ENCODE measurements around the gene H3-3A.

The H3-3A gene

DNA sequence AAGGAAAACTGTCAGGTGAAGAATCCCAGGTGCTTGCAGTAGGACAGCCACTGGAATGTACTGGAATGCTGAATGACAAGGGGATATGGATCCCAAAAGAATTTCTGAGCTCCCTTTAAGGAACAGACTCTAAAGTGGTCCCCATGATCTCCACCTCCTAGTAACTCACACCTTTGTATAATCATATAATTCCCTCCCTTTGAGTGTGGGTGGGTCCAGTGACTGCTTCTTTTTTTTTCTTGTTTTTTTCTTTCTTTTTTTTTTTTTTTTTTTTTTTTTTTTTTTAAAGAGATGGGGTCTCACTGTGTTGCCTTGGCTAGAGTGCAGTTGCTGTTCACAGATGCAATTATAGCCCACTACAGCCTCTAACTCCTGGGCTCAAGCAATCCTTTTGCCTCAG, 28.5 kb upstream of the H3-3A start:
- no peak for DNase-seq (ENCODE audit: low read depth)
- no peak overlapping the region for H3K4me3 ChIP-seq (ENCODE audit: low read depth, low read length)
- TF ChIP-seq, protein P1, sequence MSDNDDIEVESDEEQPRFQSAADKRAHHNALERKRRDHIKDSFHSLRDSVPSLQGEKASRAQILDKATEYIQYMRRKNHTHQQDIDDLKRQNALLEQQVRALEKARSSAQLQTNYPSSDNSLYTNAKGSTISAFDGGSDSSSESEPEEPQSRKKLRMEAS (IDR thresholded peaks at IDR 0.05; ENCODE audit: low read depth, low read length): no peak
- TF ChIP-seq, protein P2, sequence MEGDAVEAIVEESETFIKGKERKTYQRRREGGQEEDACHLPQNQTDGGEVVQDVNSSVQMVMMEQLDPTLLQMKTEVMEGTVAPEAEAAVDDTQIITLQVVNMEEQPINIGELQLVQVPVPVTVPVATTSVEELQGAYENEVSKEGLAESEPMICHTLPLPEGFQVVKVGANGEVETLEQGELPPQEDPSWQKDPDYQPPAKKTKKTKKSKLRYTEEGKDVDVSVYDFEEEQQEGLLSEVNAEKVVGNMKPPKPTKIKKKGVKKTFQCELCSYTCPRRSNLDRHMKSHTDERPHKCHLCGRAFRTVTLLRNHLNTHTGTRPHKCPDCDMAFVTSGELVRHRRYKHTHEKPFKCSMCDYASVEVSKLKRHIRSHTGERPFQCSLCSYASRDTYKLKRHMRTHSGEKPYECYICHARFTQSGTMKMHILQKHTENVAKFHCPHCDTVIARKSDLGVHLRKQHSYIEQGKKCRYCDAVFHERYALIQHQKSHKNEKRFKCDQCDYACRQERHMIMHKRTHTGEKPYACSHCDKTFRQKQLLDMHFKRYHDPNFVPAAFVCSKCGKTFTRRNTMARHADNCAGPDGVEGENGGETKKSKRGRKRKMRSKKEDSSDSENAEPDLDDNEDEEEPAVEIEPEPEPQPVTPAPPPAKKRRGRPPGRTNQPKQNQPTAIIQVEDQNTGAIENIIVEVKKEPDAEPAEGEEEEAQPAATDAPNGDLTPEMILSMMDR (IDR thresholded peaks at IDR 0.05; ENCODE audit: low read depth, low read length): no peak

DNA sequence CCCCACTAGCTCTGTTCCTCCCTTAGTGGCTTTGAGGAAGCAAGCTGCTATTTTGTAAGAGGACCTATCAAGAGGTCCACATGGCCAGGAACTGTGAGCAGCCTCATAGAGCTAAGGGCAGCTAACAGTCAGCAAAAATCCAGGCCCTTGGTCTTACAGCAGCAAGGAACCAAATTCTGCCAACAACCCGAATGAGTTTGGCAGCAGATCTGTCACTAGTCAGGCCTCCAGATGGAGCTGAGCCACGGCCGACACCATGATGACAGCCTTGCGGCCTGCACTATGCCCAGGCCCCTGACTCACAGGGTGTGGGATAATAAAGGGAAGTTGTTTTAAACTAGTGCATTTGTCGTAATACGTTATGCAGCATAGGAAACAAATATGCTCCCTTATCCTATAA, 28.0 kb upstream of the H3-3A start:
- no peak overlapping the region for H3K4me3 ChIP-seq (ENCODE audit: low read depth, low read length)
- DNase-seq (ENCODE audit: low read depth): peak; percentile 94
- TF ChIP-seq, protein P2 (IDR thresholded peaks at IDR 0.05; ENCODE audit: low read depth, low read length): peak; percentile 14
- TF ChIP-seq POLR2A (IDR thresholded peaks at IDR 0.05; ENCODE audit: extremely low read depth, insufficient read length): peak; percentile 32
- no peak; the same call in 1 of the 2 replicates for TF ChIP-seq MYC (IDR thresholded peaks at IDR 0.05; ENCODE audit: low read depth, low read length)
- TF ChIP-seq, protein P1 (IDR thresholded peaks at IDR 0.05; ENCODE audit: low read depth, low read length): peak; percentile 41; the same call in 1 of the 2 replicates

- TF ChIP-seq, protein P1 (IDR thresholded peaks at IDR 0.05; ENCODE audit: low read depth, low read length): no peak
- TF ChIP-seq MYC (IDR thresholded peaks at IDR 0.05; ENCODE audit: low read depth, low read length) (no peak), POLR2A (IDR thresholded peaks at IDR 0.05; ENCODE audit: extremely low read depth, insufficient read length) (no peak)
- TF ChIP-seq, protein P2 (IDR thresholded peaks at IDR 0.05; ENCODE audit: low read depth, low read length): no peak
- no peak overlapping the region for H3K4me3 ChIP-seq (ENCODE audit: low read depth, low read length)
- DNase-seq (ENCODE audit: low read depth): no peak
Observed at GRCh38 chr1:226035915-226036314, 26.6 kb upstream of the H3-3A start.

DNA sequence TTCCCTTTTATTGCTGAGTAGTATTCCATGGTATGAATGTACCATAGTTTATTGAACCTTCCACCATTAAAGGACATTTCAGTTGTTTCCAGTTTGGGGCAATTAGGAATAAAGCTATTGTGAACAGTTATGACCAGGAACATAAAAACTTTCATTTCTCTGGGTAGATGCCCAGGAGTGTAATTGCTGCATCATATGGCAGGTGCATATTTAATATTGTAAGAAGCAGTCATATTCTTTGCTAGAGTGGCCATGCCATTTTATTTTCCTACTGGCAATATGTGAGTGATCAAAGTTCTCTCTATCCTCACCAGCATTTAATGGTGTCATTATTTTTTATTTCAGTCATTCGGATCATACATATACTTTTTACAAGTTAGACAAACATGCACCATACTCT, 23.9 kb upstream of the H3-3A start:
- no peak overlapping the region for H3K4me3 ChIP-seq (ENCODE audit: low read depth, low read length)
- TF ChIP-seq, protein P2 (IDR thresholded peaks at IDR 0.05; ENCODE audit: low read depth, low read length): no peak
- TF ChIP-seq POLR2A (IDR thresholded peaks at IDR 0.05; ENCODE audit: extremely low read depth, insufficient read length) (no peak), MYC (IDR thresholded peaks at IDR 0.05; ENCODE audit: low read depth, low read length) (no peak)
- TF ChIP-seq, protein P1 (IDR thresholded peaks at IDR 0.05; ENCODE audit: low read depth, low read length): no peak
- no peak for DNase-seq (ENCODE audit: low read depth)

- H3K4me3 ChIP-seq (ENCODE audit: low read depth, low read length): no peak overlapping the region
- DNase-seq (ENCODE audit: low read depth): no peak
- no peak for TF ChIP-seq MYC (IDR thresholded peaks at IDR 0.05; ENCODE audit: low read depth, low read length)
Observed at GRCh38 chr1:226041419-226041818, 21.1 kb upstream of the H3-3A start.

- H3K4me3 ChIP-seq (ENCODE audit: low read depth, low read length): no peak overlapping the region
- no peak for DNase-seq (ENCODE audit: low read depth)
- TF ChIP-seq, protein P1 (IDR thresholded peaks at IDR 0.05; ENCODE audit: low read depth, low read length): no peak
- TF ChIP-seq MYC (IDR thresholded peaks at IDR 0.05; ENCODE audit: low read depth, low read length): no peak
- no peak for TF ChIP-seq POLR2A (IDR thresholded peaks at IDR 0.05; ENCODE audit: extremely low read depth, insufficient read length)
- TF ChIP-seq, protein P2 (IDR thresholded peaks at IDR 0.05; ENCODE audit: low read depth, low read length): no peak
Observed at GRCh38 chr1:226044514-226045101, 17.9 kb upstream of the H3-3A start.
